SK-N-SH (cell line): ENCODE data around the gene ASH1L.

Experiments
- CTCF ChIP-seq: fragments of 200-600 bp; sonication (generic); IDR thresholded peaks from 2 replicates; pipeline ENCODE4 v1.6.1; 2017; ENCODE audit warnings: antibody characterized with exemption, mild to moderate bottlenecking, moderate library complexity
- EP300 ChIP-seq, 2 experiments: IDR thresholded peaks; 2 replicates each; pipeline versions ENCODE4 v1.4.0 to v1.6.1; 2012; ENCODE audit warnings: borderline replicate concordance in 1 of 2, low read depth in 1 of 2, low read length in 1 of 2
- MAX ChIP-seq: IDR thresholded peaks from 2 replicates; pipeline ENCODE4 v1.4.0; 2012; ENCODE audit warnings: low read depth
- POLR2AphosphoS5 ChIP-seq: IDR thresholded peaks from 2 replicates; pipeline ENCODE4 v1.6.1; 2012; ENCODE audit warnings: low read depth, low read length
- RCOR1 ChIP-seq: fragments of 150-350 bp; IDR thresholded peaks from 2 replicates; pipeline ENCODE4 v1.6.1; 2017; ENCODE audit warnings: antibody characterized with exemption, low read length
- SMC3 ChIP-seq: IDR thresholded peaks from 2 replicates; pipeline ENCODE4 v1.6.1; 2012; ENCODE audit warnings: low read depth, low read length, improper control_type of control experiment
- USF1 ChIP-seq: IDR thresholded peaks from 2 replicates; pipeline ENCODE4 v1.4.0; 2012; ENCODE audit warnings: low read depth, borderline replicate concordance
- YY1 ChIP-seq: IDR thresholded peaks from 2 replicates; pipeline ENCODE4 v1.4.0; 2012; ENCODE audit warnings: low read depth, mild to moderate bottlenecking

- TF ChIP-seq POLR2AphosphoS5 (no peak), MAX (no peak), SMC3 (no peak), CTCF (no peak), USF1 (no peak), YY1 (no peak), RCOR1 (no peak), EP300 (IDR thresholded peaks at IDR 0.05; ENCODE audit: borderline replicate concordance in 1 of 2, low read depth in 1 of 2, low read length in 1 of 2) (no peak)
These were observed 83.4 kb downstream of the ASH1L start for GRCh38 chr1:155479205-155479604.
